GM12891 (cell line): ENCODE results near the gene PCDHB16.
"Not testable (repeated sequence)": the region's sequence is repeated elsewhere in the genome, so short reads cannot be mapped to it uniquely, and the experiment has no call there.

Source experiments
- POLR2A ChIP-seq: IDR thresholded peaks from 2 replicates; pipeline ENCODE4 v1.6.1; 2011; ENCODE audit warnings: low read depth, low read length, control low read depth
- TAF1 ChIP-seq: IDR thresholded peaks from 2 replicates; pipeline ENCODE4 v1.6.1; 2011; ENCODE audit warnings: low read depth, low read length, control low read depth

GRCh38 chr5:141225421-141225820, 43.2 kb downstream of the PCDHB16 start:
- TF ChIP-seq TAF1, POLR2A: not testable (repeated sequence)
